PC-3 (cell line): ENCODE results near the gene TMEM107.

Experiments
- CTCF ChIP-seq: fragments of 300-600 bp; sonication (generic); conservative IDR thresholded peaks from 2 replicates; pipeline ENCODE4 v1.5.1; 2017; ENCODE audit warnings: antibody characterized with exemption, low read depth, mild to moderate bottlenecking, low read length
- EZH2 ChIP-seq: fragments of 300-600 bp; sonication (generic); IDR thresholded peaks from one replicate; pipeline ENCODE4 v1.6.1; 2017; ENCODE audit warnings: antibody characterized with exemption, mild to moderate bottlenecking, low read length; ENCODE audit not compliant: unreplicated experiment
- EZH2phosphoT487 ChIP-seq: fragments of 300-600 bp; sonication (generic); IDR thresholded peaks from 2 replicates; pipeline ENCODE4 v1.6.1; 2018; ENCODE audit warnings: mild to moderate bottlenecking, antibody characterized with exemption, low read length, borderline replicate concordance

- TF ChIP-seq CTCF (no peak), EZH2 (no peak), EZH2phosphoT487 (no peak)
Observed at GRCh38 chr17:8162233-8162996, 13.8 kb downstream of the TMEM107 start, which contains the start of gene VAMP2.
